HG03342 (cell line): Measurements from ENCODE around the gene FCGBP.

ENCODE experiments used
- ATAC-seq: cut with Tn5 transposase; IDR thresholded peaks from one replicate; pipeline ENCODE4 v1.9.1; 2021; ENCODE audit warnings: mild to moderate bottlenecking, moderate library complexity; ENCODE audit not compliant: unreplicated experiment

FCGBP gene

DNA sequence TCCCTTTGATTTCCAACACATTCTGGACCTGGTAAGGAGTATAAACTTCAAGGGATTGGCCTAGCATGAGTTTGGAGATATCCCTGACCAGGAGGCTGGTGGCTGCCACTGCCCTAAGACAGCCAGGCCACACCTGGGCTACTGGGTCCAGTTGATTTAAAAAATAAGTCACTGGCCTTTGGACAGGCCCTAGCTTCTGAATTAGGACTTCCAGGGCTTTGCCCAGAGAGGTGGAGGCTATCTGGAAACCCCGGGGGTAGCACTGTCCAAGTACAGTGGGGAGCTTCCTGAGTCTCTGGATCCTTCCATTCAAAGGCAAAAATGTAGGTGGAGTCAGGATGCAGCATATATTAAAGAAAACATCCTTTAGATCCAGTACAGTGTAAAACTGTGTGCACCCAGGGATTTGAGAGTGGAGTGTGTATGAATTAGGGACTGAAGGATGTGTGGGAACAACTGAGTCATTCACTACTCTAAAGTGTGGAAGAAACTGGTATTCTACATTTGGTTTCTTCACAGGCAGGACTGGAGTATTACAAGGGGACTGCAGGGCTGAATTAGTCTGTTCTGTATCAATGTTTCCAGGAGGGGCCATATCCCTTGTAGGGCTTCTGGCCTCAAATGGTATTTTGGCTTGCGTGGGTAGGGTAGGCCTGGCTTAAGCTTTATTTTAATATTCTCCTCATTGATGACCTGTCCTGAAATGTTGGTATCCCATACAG lies 14.8 kb upstream of the FCGBP start:
- ATAC-seq: no peak

GRCh38 chr19:39946532-39946931 lies 12.1 kb upstream of the FCGBP start:
- ATAC-seq: no peak

DNA sequence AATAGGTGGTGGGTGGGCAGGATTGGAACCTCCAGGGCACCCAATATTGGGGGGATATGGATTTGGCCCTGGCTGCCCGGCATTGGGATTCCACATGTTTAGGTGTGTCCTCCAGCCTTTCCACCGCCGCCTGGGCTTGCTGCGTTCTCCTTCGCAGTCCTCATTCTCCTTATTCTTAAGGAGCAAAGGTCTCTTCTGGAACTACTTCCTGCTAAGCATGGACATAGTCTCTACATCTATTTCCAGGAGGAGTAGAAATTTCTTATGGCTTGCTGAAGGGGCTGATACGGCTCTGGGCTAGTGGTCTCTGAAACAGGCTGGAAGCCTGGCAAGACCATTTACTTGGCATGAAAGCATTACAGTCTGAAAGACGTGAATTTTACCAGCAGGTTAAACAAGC lies 9.2 kb upstream of the FCGBP start:
- ATAC-seq: no peak

GRCh38 chr19:39942366-39942730 lies 7.9 kb upstream of the FCGBP start:
- no peak for ATAC-seq

- peak; percentile 48 for ATAC-seq
Measured at GRCh38 chr19:39941615-39942365, 7.4 kb upstream of the FCGBP start.

- peak; percentile 8 for ATAC-seq
Measured at GRCh38 chr19:39941151-39941550, 6.7 kb upstream of the FCGBP start.

- ATAC-seq: no peak
Measured at GRCh38 chr19:39940221-39940833, 5.9 kb upstream of the FCGBP start.

DNA sequence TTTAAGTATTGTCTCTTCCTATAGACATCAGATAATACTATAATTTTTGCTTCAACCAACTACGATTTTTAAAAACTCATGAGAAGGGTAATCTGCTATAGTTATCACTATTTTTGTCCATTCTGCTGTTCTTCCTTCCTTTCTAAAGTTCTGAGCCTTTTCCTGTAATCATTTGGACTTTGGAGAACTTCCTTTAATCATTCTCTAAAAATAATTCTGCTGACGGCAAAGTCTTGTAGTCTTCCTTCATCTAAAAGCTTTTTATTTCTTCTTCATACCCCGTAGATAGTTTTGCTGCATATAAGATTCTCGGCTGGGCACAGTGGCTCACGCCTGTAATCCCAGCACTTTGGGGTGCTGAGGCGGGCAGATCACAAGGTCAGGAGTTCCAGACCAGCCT lies 5.1 kb upstream of the FCGBP start:
- no peak for ATAC-seq

DNA sequence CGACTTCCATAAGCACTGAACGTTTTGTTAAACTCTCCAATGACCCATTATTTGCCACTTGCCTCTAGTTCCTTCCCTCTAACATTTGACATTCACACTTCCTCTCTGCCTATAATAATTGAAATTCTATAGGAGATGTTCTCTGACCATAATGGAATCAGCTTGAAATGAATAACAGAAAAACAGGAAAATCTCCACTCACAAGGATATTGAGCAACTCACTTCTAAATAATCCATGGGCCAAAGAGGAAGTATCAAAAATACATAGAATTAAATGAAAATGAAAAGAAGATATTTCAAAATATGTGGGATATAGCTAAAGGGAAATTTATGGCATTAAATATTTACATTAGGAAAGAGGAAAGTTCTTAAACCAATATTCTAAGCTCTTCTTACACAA lies 3.4 kb upstream of the FCGBP start:
- no peak for ATAC-seq

- no peak for ATAC-seq
Measured at GRCh38 chr19:39937094-39937720, 2.8 kb upstream of the FCGBP start.

GRCh38 chr19:39936622-39937021 lies 2.2 kb upstream of the FCGBP start:
- ATAC-seq: no peak

DNA sequence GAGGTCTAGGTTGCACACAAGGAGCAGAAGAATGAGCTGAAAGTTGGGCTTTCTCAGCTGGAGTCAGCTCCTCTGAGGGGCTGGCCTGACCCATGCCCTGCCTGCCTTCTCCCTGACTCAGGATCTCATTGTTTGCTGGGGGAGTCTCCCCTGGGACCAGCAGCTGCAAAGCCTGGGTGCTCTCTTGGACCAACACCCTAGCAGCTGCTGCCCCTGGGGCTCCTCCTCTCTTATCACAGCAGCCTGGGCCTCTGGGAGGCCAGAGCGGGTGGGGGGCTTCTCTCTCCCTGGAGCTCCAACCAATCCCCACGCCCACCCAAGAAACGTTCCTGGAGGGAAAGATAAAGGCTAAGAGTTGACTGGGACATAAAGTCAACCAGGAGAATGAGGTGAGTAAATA lies 1.6 kb upstream of the FCGBP start:
- ATAC-seq: no peak

DNA sequence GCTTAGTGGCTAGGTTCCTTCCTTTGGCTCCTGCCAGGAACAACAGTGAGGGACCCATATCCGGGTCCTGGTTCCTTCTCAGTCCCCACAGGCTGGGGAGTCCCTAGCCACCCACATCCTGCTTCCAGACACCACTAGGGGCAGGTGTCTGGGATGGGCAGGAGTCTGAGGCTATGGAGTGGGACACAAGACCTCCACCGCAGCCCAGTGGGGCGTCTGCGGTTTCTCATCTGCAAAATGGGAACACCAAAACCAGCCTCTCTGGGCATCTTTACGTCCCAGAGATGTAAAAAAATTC lies 879 bp upstream of the FCGBP start:
- ATAC-seq: no peak

GRCh38 chr19:39929750-39930149 lies 4.7 kb downstream of the FCGBP start:
- no peak for ATAC-seq

DNA sequence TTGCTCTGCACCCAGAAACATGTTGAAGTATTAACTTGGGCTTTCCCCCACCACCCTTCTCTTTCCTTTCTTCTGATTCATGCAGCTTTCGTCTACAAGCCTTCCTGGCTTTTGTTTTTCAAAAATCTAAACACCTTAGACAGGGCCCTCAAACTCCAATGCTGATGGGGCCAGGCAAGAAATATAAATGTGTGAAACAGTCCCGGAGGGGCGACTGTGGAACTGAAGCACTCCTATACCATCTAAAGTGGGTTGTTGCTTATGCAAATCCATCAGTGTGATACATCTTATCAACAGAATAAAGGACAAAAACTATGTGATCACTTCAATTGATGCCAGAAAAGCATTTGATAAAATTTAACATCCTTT lies 6.1 kb downstream of the FCGBP start:
- no peak for ATAC-seq

DNA sequence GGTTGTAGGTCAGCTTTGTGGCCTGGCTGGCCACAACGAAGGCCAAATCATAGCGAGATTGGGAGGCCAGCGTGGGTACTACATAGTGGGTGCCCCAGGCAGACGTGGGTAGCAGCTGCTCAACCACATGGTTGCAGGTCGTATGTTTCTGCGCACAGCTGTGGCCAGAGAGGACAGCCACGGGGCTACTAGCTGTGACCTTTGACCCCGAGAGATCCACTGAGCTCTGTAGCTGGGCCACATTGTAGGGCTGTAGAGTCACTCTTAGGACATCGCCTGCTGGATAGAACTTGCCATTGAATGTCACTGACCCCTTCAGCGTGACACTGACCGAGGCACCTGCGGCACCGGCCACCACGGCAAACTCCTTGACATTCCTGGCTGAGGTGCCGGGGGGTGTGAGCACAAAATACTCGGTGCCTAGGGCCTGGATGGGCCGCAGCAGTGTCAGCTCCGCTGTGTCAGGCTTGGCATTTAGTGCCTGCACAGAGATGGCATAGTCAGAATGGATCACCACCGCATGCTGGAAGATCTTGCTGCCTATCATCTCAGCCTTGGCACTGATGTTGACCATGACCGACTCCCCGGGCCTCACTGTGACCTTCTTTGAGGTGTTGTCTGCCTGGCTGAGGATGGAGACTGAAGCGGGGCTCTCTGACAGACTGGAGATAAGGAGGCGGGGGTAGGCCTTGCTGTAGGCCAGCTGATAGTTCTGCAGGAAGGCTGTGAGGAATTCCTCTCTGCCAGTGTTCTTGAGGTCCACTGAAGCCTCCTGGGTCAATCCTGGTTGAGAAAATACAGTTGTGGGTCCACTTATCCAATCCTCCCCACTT lies 6.7 kb downstream of the FCGBP start:
- ATAC-seq: no peak

DNA sequence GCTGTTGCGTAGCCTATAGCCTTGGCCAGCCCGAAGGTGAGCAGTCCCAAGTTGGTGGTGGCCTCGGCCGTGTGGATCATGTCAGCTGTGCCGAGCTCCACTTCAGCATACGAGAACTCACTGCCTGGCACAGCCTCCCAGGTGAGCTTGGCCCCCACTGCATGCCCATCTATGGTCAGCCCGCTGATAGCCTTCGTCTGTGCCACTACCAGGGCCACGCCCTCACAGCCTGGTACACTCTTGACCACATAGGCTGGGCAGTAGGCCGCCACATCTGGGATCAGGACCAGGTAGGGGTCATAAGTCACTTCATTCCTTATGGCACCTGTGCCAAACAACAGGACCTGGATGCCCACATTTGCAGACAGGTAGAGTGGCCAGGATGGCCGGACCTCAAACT lies 7.4 kb downstream of the FCGBP start:
- ATAC-seq: no peak

DNA sequence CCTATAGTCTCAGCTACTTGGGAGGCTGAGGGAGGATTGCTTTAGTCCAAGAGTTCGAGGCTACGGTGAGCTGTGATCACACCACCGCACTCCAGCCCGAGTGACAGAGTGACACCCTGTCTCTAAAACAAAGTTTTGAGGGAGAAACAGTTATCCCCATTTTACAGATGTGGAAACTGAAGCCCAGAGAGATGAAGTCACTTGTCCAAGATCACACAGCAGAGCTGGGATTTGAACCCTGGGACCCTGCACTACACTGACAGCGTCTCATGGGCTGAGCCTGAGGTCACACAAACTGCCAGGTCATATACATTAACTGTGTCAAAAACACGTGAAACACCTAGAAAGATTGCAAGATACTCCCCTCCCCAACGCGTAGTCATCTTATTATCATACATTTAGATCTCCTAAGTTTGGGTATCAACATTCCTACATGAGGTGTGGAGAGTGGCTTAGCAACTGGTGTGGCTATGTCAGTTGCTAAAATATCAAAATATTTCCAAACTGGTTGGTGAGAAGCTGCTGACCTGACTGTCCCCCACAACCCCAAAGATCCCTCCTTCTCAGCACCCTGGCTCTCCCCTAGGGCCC lies 8.2 kb downstream of the FCGBP start:
- no peak for ATAC-seq

DNA sequence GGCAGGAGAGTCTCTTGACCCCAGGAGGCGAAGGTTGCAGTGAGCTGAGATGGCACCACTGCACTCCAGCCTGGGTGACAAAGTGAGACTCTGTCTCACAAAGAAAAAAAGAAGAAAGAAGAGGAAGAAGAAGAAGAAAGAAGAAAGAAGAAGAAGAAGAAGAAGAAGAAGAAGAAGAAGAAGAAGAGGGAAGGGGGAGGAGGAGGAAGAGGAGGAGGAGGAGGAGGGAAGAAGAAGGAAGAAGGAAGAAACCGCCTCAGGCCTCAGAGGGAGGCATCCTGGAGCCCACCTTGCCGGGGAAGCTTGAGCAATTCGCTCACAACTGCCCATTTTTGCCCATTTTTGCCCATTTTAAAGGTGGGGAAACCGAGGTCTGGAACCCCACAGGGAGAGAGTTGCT lies 9.5 kb downstream of the FCGBP start:
- no peak for ATAC-seq

- ATAC-seq: no peak
Measured at GRCh38 chr19:39924389-39924788, 10.0 kb downstream of the FCGBP start.

DNA sequence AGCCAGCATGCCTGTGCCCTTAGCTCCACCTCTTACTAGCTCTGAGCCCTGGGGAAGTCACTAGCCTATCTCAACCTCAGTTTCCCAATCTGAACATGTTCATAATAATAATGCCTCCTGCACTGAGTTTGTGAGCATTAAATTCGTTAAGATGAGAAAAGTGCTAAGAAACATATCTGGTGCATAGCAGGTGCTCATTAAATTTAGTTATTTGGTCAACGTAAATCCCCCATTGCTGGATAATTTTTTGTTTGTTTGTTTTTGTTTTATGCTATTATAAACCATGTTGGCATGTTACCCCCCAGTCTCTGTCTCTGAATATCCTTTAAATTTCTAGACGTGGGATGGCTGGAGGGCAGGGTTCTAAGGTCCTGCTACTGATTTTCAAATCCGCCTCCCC lies 10.6 kb downstream of the FCGBP start:
- ATAC-seq: no peak
